ENCODE data around the gene MEIOSIN. TPM values are rescaled to one million over a fixed set of nuclear protein-coding genes. Genes with fewer than 3 reads are reported as not detected.

MEIOSIN gene
- total and polyA plus RNA-seq, 2 of the 13 experiments (the other 11 are each of a cell fraction or from before 2014, with no cell fraction given), result not detected

DNA sequence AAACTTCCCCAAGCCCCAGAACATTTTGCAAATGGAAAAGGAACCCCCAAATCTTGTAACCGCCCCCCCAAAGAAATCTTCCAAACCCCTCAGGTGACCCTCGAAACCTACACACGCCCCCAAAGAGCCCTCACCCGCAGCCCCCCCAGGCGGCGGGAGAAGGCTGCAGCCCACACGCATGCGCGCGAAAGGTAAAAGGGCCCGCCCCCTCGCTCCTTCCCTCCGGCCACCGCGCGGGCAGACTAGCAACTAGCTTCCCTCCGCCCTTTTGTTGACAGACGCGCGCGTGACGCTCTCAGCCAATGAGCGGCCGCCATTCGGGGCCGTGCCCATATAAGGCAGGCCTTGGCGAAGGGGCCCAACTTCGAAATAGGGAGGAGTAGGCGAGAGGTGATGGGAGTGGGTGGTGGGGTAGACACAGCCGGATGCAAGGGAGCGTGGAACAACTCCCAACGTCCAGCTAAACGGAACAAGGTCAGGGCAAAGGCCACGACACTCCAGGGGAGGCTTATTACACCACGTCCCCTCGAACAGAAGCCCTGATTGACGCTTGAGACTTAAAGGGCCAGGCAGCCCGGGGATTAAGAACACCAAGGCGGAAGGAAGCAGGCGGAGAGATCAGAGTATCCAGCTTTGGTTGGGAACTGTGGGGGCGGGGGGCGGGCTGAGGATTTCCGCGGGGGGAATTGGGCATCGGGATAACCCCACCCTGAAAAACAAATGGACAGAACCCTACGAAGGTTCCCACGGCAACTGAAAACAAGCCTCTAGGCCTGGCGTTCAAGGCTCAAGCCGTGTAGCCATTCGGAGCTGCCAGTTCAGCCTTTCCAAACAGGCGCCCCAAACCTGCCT is 15.9 kb upstream of the MEIOSIN start (continued):
- no peak for TF ChIP-seq PAWR (CRISPR knock-in tag; IDR thresholded peaks at IDR 0.05; ENCODE audit: borderline replicate concordance)
- TF ChIP-seq, protein P1, sequence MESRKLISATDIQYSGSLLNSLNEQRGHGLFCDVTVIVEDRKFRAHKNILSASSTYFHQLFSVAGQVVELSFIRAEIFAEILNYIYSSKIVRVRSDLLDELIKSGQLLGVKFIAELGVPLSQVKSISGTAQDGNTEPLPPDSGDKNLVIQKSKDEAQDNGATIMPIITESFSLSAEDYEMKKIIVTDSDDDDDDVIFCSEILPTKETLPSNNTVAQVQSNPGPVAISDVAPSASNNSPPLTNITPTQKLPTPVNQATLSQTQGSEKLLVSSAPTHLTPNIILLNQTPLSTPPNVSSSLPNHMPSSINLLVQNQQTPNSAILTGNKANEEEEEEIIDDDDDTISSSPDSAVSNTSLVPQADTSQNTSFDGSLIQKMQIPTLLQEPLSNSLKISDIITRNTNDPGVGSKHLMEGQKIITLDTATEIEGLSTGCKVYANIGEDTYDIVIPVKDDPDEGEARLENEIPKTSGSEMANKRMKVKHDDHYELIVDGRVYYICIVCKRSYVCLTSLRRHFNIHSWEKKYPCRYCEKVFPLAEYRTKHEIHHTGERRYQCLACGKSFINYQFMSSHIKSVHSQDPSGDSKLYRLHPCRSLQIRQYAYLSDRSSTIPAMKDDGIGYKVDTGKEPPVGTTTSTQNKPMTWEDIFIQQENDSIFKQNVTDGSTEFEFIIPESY (CRISPR knock-in tag; IDR thresholded peaks at IDR 0.05), result peak; percentile 39; the same call in 1 of the 2 replicates
- peak; percentile 56; the same call in 1 of the 2 replicates for TF ChIP-seq ZNF501 (CRISPR knock-in tag; IDR thresholded peaks at IDR 0.05)
- TF ChIP-seq ELF1 (CRISPR knock-in tag; IDR thresholded peaks at IDR 0.05), result peak; percentile 74
- TF ChIP-seq RXRB (CRISPR knock-in tag; IDR thresholded peaks at IDR 0.05; ENCODE audit: borderline replicate concordance), result peak; percentile 95
- TF ChIP-seq ETV5 (CRISPR knock-in tag; IDR thresholded peaks at IDR 0.05; ENCODE audit: borderline replicate concordance), result peak; percentile 72; the same call in 1 of the 2 replicates
- TF ChIP-seq NFKB2 (CRISPR knock-in tag; IDR thresholded peaks at IDR 0.05; ENCODE audit: borderline replicate concordance), result peak; percentile 53; the same call in 1 of the 2 replicates
- TF ChIP-seq RFXAP (CRISPR knock-in tag; IDR thresholded peaks at IDR 0.05; ENCODE audit: borderline replicate concordance), result peak; percentile 95
- TF ChIP-seq FOXA3 (CRISPR knock-in tag; IDR thresholded peaks at IDR 0.05), result peak; percentile 84
- no peak for TF ChIP-seq TRIM22 (IDR thresholded peaks at IDR 0.05)
- peak; percentile 15; the same call in 1 of the 2 replicates for TF ChIP-seq ZNF709 (CRISPR knock-in tag; IDR thresholded peaks at IDR 0.05)
- TF ChIP-seq RBM39 (IDR thresholded peaks at IDR 0.05; ENCODE audit: low read depth, low read length, poor library complexity, severe bottlenecking), result peak; percentile 58
- peak; percentile 38; the same call in 1 of the 2 replicates for TF ChIP-seq SP2 (CRISPR knock-in tag; IDR thresholded peaks at IDR 0.05)
- TF ChIP-seq, protein P2, sequence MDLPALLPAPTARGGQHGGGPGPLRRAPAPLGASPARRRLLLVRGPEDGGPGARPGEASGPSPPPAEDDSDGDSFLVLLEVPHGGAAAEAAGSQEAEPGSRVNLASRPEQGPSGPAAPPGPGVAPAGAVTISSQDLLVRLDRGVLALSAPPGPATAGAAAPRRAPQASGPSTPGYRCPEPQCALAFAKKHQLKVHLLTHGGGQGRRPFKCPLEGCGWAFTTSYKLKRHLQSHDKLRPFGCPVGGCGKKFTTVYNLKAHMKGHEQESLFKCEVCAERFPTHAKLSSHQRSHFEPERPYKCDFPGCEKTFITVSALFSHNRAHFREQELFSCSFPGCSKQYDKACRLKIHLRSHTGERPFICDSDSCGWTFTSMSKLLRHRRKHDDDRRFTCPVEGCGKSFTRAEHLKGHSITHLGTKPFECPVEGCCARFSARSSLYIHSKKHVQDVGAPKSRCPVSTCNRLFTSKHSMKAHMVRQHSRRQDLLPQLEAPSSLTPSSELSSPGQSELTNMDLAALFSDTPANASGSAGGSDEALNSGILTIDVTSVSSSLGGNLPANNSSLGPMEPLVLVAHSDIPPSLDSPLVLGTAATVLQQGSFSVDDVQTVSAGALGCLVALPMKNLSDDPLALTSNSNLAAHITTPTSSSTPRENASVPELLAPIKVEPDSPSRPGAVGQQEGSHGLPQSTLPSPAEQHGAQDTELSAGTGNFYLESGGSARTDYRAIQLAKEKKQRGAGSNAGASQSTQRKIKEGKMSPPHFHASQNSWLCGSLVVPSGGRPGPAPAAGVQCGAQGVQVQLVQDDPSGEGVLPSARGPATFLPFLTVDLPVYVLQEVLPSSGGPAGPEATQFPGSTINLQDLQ (CRISPR knock-in tag; IDR thresholded peaks at IDR 0.05), result 0 out of 2 replicates have a peak, but pooled peaks have one; percentile 58
- TF ChIP-seq, protein P3, sequence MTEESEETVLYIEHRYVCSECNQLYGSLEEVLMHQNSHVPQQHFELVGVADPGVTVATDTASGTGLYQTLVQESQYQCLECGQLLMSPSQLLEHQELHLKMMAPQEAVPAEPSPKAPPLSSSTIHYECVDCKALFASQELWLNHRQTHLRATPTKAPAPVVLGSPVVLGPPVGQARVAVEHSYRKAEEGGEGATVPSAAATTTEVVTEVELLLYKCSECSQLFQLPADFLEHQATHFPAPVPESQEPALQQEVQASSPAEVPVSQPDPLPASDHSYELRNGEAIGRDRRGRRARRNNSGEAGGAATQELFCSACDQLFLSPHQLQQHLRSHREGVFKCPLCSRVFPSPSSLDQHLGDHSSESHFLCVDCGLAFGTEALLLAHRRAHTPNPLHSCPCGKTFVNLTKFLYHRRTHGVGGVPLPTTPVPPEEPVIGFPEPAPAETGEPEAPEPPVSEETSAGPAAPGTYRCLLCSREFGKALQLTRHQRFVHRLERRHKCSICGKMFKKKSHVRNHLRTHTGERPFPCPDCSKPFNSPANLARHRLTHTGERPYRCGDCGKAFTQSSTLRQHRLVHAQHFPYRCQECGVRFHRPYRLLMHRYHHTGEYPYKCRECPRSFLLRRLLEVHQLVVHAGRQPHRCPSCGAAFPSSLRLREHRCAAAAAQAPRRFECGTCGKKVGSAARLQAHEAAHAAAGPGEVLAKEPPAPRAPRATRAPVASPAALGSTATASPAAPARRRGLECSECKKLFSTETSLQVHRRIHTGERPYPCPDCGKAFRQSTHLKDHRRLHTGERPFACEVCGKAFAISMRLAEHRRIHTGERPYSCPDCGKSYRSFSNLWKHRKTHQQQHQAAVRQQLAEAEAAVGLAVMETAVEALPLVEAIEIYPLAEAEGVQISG (CRISPR knock-in tag; IDR thresholded peaks at IDR 0.05), result peak; percentile 89
- no peak for TF ChIP-seq CERS6 (CRISPR knock-in tag; IDR thresholded peaks at IDR 0.05)
- TF ChIP-seq HNF4G (IDR thresholded peaks at IDR 0.05; ENCODE audit: borderline replicate concordance, low read depth, low read length), result peak; percentile 71; the same call in 1 of the 2 replicates
- TF ChIP-seq HNF4G (CRISPR knock-in tag; IDR thresholded peaks at IDR 0.05; ENCODE audit: borderline replicate concordance, low read depth), result no peak

All from HepG2 (cell line).